ENCODE data around the gene SGSM1.
A peak's percentile ranks its signal among the peaks of the same experiment; 100 is the strongest.

The SGSM1 gene

GRCh38 chr22:24763872-24764485 is 42.0 kb upstream of the SGSM1 start:
- no peak for TF ChIP-seq CTCF (IDR thresholded peaks at IDR 0.05; ENCODE audit: low read depth, low read length)
- no peak for TF ChIP-seq MYC (IDR thresholded peaks at IDR 0.05; ENCODE audit: low read depth, low read length)
- TF ChIP-seq POLR2A (IDR thresholded peaks at IDR 0.05; ENCODE audit: extremely low read depth, insufficient read length) = no peak
- TF ChIP-seq MAX (IDR thresholded peaks at IDR 0.05; ENCODE audit: low read depth, low read length) = no peak
- DNase-seq (ENCODE audit: low read depth) = no peak
- H3K4me3 ChIP-seq (ENCODE audit: low read depth, low read length) = no peak overlapping the region

- no peak for TF ChIP-seq CTCF (IDR thresholded peaks at IDR 0.05; ENCODE audit: low read depth, low read length)
- no peak for TF ChIP-seq MYC (IDR thresholded peaks at IDR 0.05; ENCODE audit: low read depth, low read length)
- no peak for TF ChIP-seq MAX (IDR thresholded peaks at IDR 0.05; ENCODE audit: low read depth, low read length)
- TF ChIP-seq POLR2A (IDR thresholded peaks at IDR 0.05; ENCODE audit: extremely low read depth, insufficient read length) = no peak
- H3K4me3 ChIP-seq (ENCODE audit: low read depth, low read length) = no peak overlapping the region
- no peak for DNase-seq (ENCODE audit: low read depth)
Measured at GRCh38 chr22:24765166-24765565, 40.8 kb upstream of the SGSM1 start.

DNA sequence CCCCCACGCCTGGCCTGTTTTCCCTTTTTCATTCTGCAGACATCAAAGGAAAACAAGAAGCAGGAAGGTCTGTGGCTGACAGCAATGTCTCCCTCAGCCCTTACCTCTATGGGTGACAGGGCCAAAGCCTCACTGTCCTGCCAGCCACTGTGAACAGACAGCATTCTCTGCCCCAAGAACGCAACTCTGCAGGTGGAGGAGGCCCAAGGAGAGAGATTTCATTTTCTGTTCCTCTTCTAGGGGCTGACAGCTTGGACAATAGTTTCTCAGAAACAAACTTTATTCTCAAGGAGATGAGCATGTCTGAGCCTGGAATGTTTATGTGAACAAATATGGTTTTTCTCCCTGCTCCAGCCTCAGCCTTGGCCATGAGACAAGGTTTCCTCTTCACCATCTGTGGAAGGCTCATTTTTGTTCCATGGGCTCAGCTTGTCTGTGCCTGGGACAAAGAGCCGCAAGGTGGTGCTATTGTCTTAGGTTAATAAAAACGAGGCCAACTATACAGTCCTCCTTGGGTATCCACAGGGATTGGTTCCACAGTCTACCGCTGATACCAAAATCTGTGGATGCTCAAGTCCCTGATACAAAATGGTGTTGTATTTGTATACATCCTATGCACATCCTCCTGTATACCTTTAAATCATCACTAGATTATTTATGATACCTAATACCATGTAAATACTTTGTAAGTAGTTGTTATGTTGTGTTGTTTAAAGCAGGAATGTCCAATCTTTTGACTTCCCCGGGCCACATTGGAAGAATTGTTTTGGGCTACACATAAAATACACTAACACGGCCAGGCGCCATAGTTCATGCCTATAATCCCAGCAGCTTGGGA is 37.3 kb upstream of the SGSM1 start:
- H3K4me3 ChIP-seq (ENCODE audit: low read depth, low read length) = no peak overlapping the region
- peak; percentile 68 for DNase-seq (ENCODE audit: low read depth)
- TF ChIP-seq MYC (IDR thresholded peaks at IDR 0.05; ENCODE audit: low read depth, low read length) (no peak), CTCF (IDR thresholded peaks at IDR 0.05; ENCODE audit: low read depth, low read length) (peak; percentile 71)

DNA sequence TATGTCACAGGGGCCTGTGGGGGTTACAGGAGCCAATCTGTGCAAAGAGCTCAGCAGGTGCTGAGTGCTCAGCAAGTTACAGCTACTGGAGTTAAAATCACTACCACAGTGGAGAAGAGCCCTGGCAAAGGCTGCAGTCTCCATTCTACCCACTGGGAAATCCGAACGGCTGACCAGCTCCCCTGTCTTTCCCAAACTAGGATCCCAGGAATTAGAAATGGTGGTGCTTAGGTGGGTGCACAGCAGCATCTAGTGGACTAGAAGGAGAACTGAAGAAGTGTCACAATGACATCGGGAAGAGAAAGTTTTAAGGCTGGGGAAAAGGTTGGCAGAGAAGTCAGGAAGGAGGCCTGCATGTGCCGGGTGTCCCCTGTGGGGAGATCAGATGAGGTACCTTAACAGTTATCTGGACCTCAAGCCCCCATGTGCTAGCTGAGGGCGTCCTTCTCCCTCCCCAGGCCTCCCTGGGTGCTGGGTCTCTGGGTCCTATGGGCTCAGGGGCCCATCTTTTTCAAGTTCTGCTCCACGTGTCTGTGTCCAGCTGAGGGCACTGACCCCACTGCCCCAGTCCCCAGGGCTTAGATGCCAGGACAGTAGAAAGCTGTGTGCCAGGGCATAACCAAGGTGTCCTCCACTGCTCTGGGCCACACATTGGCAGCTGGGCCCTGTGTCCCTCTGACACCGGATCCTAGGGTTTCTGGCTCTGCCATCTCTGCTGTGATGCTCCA is 33.4 kb upstream of the SGSM1 start:
- DNase-seq (ENCODE audit: low read depth) = no peak
- peak; percentile 34 for TF ChIP-seq CTCF (IDR thresholded peaks at IDR 0.05; ENCODE audit: low read depth, low read length)
- no peak for TF ChIP-seq MYC (IDR thresholded peaks at IDR 0.05; ENCODE audit: low read depth, low read length)
- no peak overlapping the region for H3K4me3 ChIP-seq (ENCODE audit: low read depth, low read length)

DNA sequence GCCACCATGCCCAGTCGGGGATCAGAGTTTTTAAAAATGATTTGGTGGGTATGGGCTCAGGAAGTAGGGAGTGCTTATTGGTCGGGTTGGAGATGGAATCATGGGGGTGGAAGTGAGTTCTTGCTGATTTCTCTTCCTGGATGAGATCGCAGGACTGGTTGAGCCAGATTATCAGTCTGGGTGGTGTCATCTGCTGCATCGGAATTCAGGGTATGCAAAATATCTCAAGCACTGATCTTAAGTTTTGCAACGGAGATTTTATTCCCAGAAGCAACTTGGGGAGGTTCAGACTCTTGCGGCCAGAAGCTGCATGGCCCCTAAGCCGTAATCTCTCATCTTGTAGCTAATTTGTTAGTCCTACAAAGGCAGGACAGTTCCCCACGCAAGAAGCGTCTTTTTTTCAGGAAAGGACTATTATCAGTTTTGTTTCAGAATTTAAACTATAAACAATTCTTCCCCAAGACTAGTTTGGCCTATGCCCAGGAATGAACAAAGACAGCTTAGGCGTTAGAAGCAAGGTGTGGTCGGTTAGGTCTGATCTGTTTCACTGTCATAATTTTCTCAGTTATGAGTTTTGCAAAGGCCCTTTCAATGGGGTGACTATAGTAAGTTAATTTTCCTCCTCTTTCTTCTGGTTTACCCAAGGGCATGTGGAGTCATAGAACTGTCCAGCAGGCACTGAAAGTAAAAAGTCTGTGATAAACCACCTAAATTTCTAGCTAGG is 30.1 kb upstream of the SGSM1 start:
- TF ChIP-seq POLR2A (IDR thresholded peaks at IDR 0.05; ENCODE audit: extremely low read depth, insufficient read length) (no peak), MYC (IDR thresholded peaks at IDR 0.05; ENCODE audit: low read depth, low read length) (no peak), MAX (IDR thresholded peaks at IDR 0.05; ENCODE audit: low read depth, low read length) (no peak), CTCF (IDR thresholded peaks at IDR 0.05; ENCODE audit: low read depth, low read length) (no peak)
- no peak for DNase-seq (ENCODE audit: low read depth)
- no peak overlapping the region for H3K4me3 ChIP-seq (ENCODE audit: low read depth, low read length)

Measured in NB4 (cell line).